ENCODE results near the gene RAPGEF1. TPM values are rescaled to one million over a fixed set of nuclear protein-coding genes. Genes with fewer than 3 reads are reported as not detected.
A peak's percentile ranks its signal among the peaks of the same experiment; 100 is the strongest.

The RAPGEF1 gene
- total RNA-seq, 1 experiment from 2014 or later = 30.8 TPM

- DNase-seq (ENCODE audit: low read depth) = peak; percentile 61
These were observed 209.3 kb downstream of the RAPGEF1 start for GRCh38 chr9:131530546-131530919.

GRCh38 chr9:131529597-131530545 lies 210.0 kb downstream of the RAPGEF1 start:
- no peak for DNase-seq (ENCODE audit: low read depth)

- no peak for DNase-seq (ENCODE audit: low read depth)
These were observed 210.9 kb downstream of the RAPGEF1 start for GRCh38 chr9:131528886-131529505.

GRCh38 chr9:131528186-131528585 lies 211.7 kb downstream of the RAPGEF1 start:
- no peak for DNase-seq (ENCODE audit: low read depth)

Other genes with a start within 250 kb of the RAPGEF1 start
- 22.8 and 28.4 TPM in 2 replicates for gene POMT1, start 237.2 kb downstream of the RAPGEF1 start, total RNA-seq (2014; rRNA removed; shearing (Covaris generic))
- gene UCK1, start 208.8 kb downstream of the RAPGEF1 start, total RNA-seq (2014; rRNA removed; shearing (Covaris generic)) = 37.3 and 44.0 TPM in 2 replicates
- gene PRRT1B, start 194.6 kb downstream of the RAPGEF1 start, total RNA-seq (2014; rRNA removed; shearing (Covaris generic)) = not detected in 2 replicates